GM23338 (cell line): ENCODE results near the gene AP1S1. TPM values are rescaled to one million over a fixed set of nuclear protein-coding genes. Genes with fewer than 3 reads are reported as not detected.

Source experiments
- ATAC-seq: fragments of 200-7000 bp; cut with Tn5 transposase; 3 replicates; pipeline ENCODE4 v1.9.1; 2020
- DNase-seq: peaks from one replicate; pipeline ENCODE4 v3.0.0-alpha.2; 2015; ENCODE audit warnings: low spot score
- H2AFZ ChIP-seq: fragments of 200-600 bp; sonication (generic); 2 replicates; pipeline ENCODE4 v1.8.0; 2016; ENCODE audit warnings: antibody characterized with exemption, mild to moderate bottlenecking, moderate library complexity
- H3F3A ChIP-seq: fragments of 200-600 bp; sonication (generic); replicated peaks from 2 replicates; pipeline ENCODE4 v1.8.0; 2017; ENCODE audit warnings: antibody characterized with exemption, mixed run types, low read depth
- H3K27ac ChIP-seq: fragments of 200-600 bp; sonication (generic); 2 replicates; pipeline ENCODE4 v1.6.1; 2016; ENCODE audit warnings: low read depth
- H3K27me3 ChIP-seq: fragments of 200-600 bp; sonication (generic); 2 replicates; pipeline ENCODE4 v1.8.0; 2016; ENCODE audit warnings: mild to moderate bottlenecking, mixed run types, moderate library complexity; ENCODE audit not compliant: insufficient read depth
- H3K36me3 ChIP-seq: fragments of 200-600 bp; sonication (generic); 2 replicates; pipeline ENCODE4 v1.8.0; 2016; ENCODE audit warnings: mild to moderate bottlenecking; ENCODE audit not compliant: insufficient read depth
- H3K4me1 ChIP-seq: fragments of 200-600 bp; sonication (generic); 2 replicates; pipeline ENCODE4 v1.8.0; 2016; ENCODE audit warnings: mild to moderate bottlenecking, moderate library complexity; ENCODE audit not compliant: insufficient read depth
- H3K4me2 ChIP-seq: fragments of 200-600 bp; sonication (generic); 2 replicates; pipeline ENCODE4 v1.7.1; 2017; ENCODE audit warnings: mixed run types
- H3K4me3 ChIP-seq: fragments of 200-600 bp; sonication (generic); 2 replicates; pipeline ENCODE4 v1.6.1; 2016; ENCODE audit warnings: mixed run types
- H3K79me2 ChIP-seq: fragments of 200-600 bp; sonication (generic); replicated peaks from 2 replicates; pipeline ENCODE4 v1.8.0; 2017; ENCODE audit warnings: mild to moderate bottlenecking; ENCODE audit not compliant: insufficient read depth
- H3K9me2 ChIP-seq: fragments of 200-600 bp; sonication (generic); 2 replicates; pipeline ENCODE4 v1.8.0; 2017; ENCODE audit not compliant: insufficient read depth
- H4K20me1 ChIP-seq: fragments of 200-600 bp; sonication (generic); replicated peaks from 2 replicates; pipeline ENCODE4 v1.8.0; 2017; ENCODE audit warnings: mild to moderate bottlenecking; ENCODE audit not compliant: insufficient read depth
- H3K27ac Mint-ChIP-seq: 2 replicates; pipeline ENCODE4 v1.8.0; 2020; ENCODE audit warnings: inconsistent platforms, mild to moderate bottlenecking, moderate library complexity, mixed read lengths
- H3K27me3 Mint-ChIP-seq: 3 replicates; pipeline ENCODE4 v1.8.0; 2022; ENCODE audit warnings: low read depth, mild to moderate bottlenecking, moderate library complexity, mixed read lengths, inconsistent platforms; ENCODE audit not compliant: insufficient read depth, poor library complexity
- H3K36me3 Mint-ChIP-seq: 3 replicates; pipeline ENCODE4 v1.8.0; 2021; ENCODE audit warnings: low read depth, mild to moderate bottlenecking, inconsistent platforms, moderate library complexity, mixed read lengths
- H3K4me1 Mint-ChIP-seq: 3 replicates; pipeline ENCODE4 v1.8.0; 2020; ENCODE audit warnings: mild to moderate bottlenecking, inconsistent platforms, mixed read lengths
- H3K4me3 Mint-ChIP-seq: 3 replicates; pipeline ENCODE4 v1.8.0; 2021; ENCODE audit warnings: moderate library complexity, mild to moderate bottlenecking, inconsistent platforms, mixed read lengths
- H3K9me3 Mint-ChIP-seq: 3 replicates; pipeline ENCODE4 v1.8.0; 2020; ENCODE audit warnings: moderate library complexity, mild to moderate bottlenecking, inconsistent platforms, mixed read lengths
- CREB1 ChIP-seq: fragments of 250-450 bp; sonication (Bioruptor Pico); IDR thresholded peaks from 2 replicates; pipeline ENCODE4 v1.5.0; 2020; ENCODE audit warnings: low read depth, mild to moderate bottlenecking, moderate library complexity
- CTCF ChIP-seq, 2 experiments: fragments of 200-600 bp in 1 of 2; sonication (generic) in 1 of 2; conservative IDR thresholded peaks; 2 replicates each; pipeline versions ENCODE4 v1.5.1 to v1.6.1; 2016 to 2017; ENCODE audit warnings: antibody characterized with exemption in 2 of 2, low read depth in 2 of 2, mild to moderate bottlenecking in 2 of 2, moderate library complexity in 1 of 2
- ETS1 ChIP-seq: IDR thresholded peaks from 2 replicates; pipeline ENCODE4 v1.6.1; 2016; ENCODE audit warnings: antibody characterized with exemption
- EZH2 ChIP-seq: fragments of 200-600 bp; sonication (generic); IDR thresholded peaks from one replicate; pipeline ENCODE4 v1.8.0; 2017; ENCODE audit warnings: antibody characterized with exemption, mild to moderate bottlenecking, low read depth; ENCODE audit not compliant: unreplicated experiment
- EZH2phosphoT487 ChIP-seq: fragments of 200-600 bp; sonication (generic); IDR thresholded peaks from one replicate; pipeline ENCODE4 v1.8.1; 2018; ENCODE audit warnings: antibody characterized with exemption; ENCODE audit not compliant: unreplicated experiment
- JUNB ChIP-seq: IDR thresholded peaks from one replicate; pipeline ENCODE4 v1.6.1; 2016; ENCODE audit warnings: antibody characterized with exemption; ENCODE audit not compliant: unreplicated experiment
- NANOG ChIP-seq: IDR thresholded peaks from 2 replicates; pipeline ENCODE4 v1.6.1; 2016; ENCODE audit warnings: antibody characterized with exemption, borderline replicate concordance
- POLR2AphosphoS5 ChIP-seq: IDR thresholded peaks from 2 replicates; pipeline ENCODE4 v1.6.1; 2016; ENCODE audit warnings: antibody characterized with exemption, low read depth
- REST ChIP-seq: IDR thresholded peaks from one replicate; pipeline ENCODE4 v1.6.1; 2018; ENCODE audit warnings: antibody characterized with exemption; ENCODE audit not compliant: unreplicated experiment
- STAT1 ChIP-seq: IDR thresholded peaks from one replicate; pipeline ENCODE4 v1.6.1; 2016; ENCODE audit warnings: antibody characterized with exemption; ENCODE audit not compliant: unreplicated experiment
- ZNF114 ChIP-seq: fragments of 250-450 bp; sonication (Bioruptor Pico); IDR thresholded peaks from 2 replicates; pipeline ENCODE4 v1.5.0; 2020; ENCODE audit warnings: mild to moderate bottlenecking, moderate library complexity
- ZNF331 ChIP-seq: fragments of 250-450 bp; sonication (Bioruptor Pico); IDR thresholded peaks from 2 replicates; pipeline ENCODE4 v1.5.0; 2020; ENCODE audit warnings: low read depth, mild to moderate bottlenecking, moderate library complexity
- ZNF462 ChIP-seq: fragments of 250-450 bp; sonication (Bioruptor Pico); IDR thresholded peaks from 2 replicates; pipeline ENCODE4 v1.5.0; 2020; ENCODE audit warnings: mild to moderate bottlenecking, moderate library complexity
- polyA plus RNA-seq: library from polyadenylated mRNA; unstranded; fragments of >200 nt; fragmentation: Nextera tagmentation; extraction: Ambion mirVana; gene quantifications from 2 replicates; pipeline ENCODE4 v1.2.1, GENCODE V29; 2016
- total RNA-seq: library from RNA; depleted of rRNA; stranded (reverse); fragments of >200 nt; shearing (Covaris generic); gene quantifications from 2 replicates; pipeline ENCODE4 v1.2.3, GENCODE V29; 2014

Gene AP1S1
- total and polyA plus RNA-seq, 2 experiments from 2014 or later: 11.5 to 60.6 TPM

GRCh38 chr7:101207459-101207858 lies 53.2 kb downstream of the AP1S1 start:
- Mint-ChIP-seq H3K36me3 (peaks cover 14% of the 10 kb centered on the region), H3K4me1 (no peaks in the 10 kb centered on the region; the same call in 1 of the 3 replicates)

More at GRCh38 chr7:101207459-101207858, 53.2 kb downstream of the AP1S1 start:
- Histone ChIP-seq H3K79me2 (no peaks in the 10 kb centered on the region), H3K4me1 (no peaks in the 10 kb centered on the region), H3K4me3 (no peak overlapping the region), H3K27me3 (peaks cover 5% of the 10 kb centered on the region), H4K20me1 (no peaks in the 10 kb centered on the region), H3K27ac (no peak overlapping the region), H3K36me3 (no peaks in the 10 kb centered on the region; the same call in 1 of the 2 replicates), H3K9me2 (no peaks in the 10 kb centered on the region), H2AFZ (no peak overlapping the region), H3K4me2 (no peak overlapping the region), H3F3A (peaks cover 7% of the 10 kb centered on the region)
- no peaks in the 10 kb centered on the region for H3K9me3 Mint-ChIP-seq
- H3K27me3 Mint-ChIP-seq: peaks cover 7% of the 10 kb centered on the region
- 0 out of 2 replicates have a peak overlapping the region, but pooled peaks have one; percentile 39 for H3K27ac Mint-ChIP-seq
- DNase-seq: no peak
- TF ChIP-seq REST (no peak), EZH2phosphoT487 (no peak), CTCF (conservative IDR thresholded peaks at IDR 0.05; ENCODE audit: low read depth in 2 of 2) (no peak), POLR2AphosphoS5 (no peak), NANOG (no peak), ETS1 (no peak), ZNF331 (CRISPR knock-in tag) (no peak), EZH2 (no peak), CREB1 (no peak), STAT1 (no peak), JUNB (no peak), ZNF114 (no peak), ZNF462 (CRISPR knock-in tag) (no peak)
- H3K4me3 Mint-ChIP-seq: no peak overlapping the region; the same call in 2 of the 3 replicates
- ATAC-seq: no peak
